SU-DHL-6 (cell line): ENCODE results near the gene SYT15.

ENCODE experiments used
- H2AFZ ChIP-seq: fragments of 200-600 bp; sonication (generic); 2 replicates; pipeline ENCODE4 v1.6.1; 2014; ENCODE audit warnings: low read depth, mild to moderate bottlenecking, moderate library complexity, mixed read lengths, antibody characterized with exemption, low read length; ENCODE audit not compliant: severe bottlenecking
- H3F3A ChIP-seq: fragments of 200-600 bp; shearing (Covaris generic); 2 replicates; pipeline ENCODE4 v1.6.0; 2016; ENCODE audit warnings: antibody characterized with exemption, mild to moderate bottlenecking; ENCODE audit not compliant: insufficient read depth
- H3K27ac ChIP-seq: fragments of 200-600 bp; sonication (generic); 2 replicates; pipeline ENCODE4 v1.5.1; 2016; ENCODE audit warnings: low read depth, mild to moderate bottlenecking, low read length, moderate library complexity, mixed read lengths
- H3K27me3 ChIP-seq: fragments of 200-600 bp; sonication (generic), shearing (Covaris generic); 2 replicates; pipeline ENCODE4 v1.6.0; 2014; ENCODE audit warnings: mild to moderate bottlenecking, low read length
- H3K36me3 ChIP-seq: fragments of 200-600 bp; sonication (generic); 2 replicates; pipeline ENCODE4 v1.6.1; 2014; ENCODE audit warnings: mild to moderate bottlenecking, low read length, mixed read lengths
- H3K4me2 ChIP-seq: fragments of 300-600, 200-600 bp; shearing (Covaris generic), sonication (generic); 2 replicates; pipeline ENCODE4 v1.6.0; 2014; ENCODE audit warnings: low read length, low read depth, mild to moderate bottlenecking; ENCODE audit not compliant: poor library complexity, severe bottlenecking
- H3K4me3 ChIP-seq: fragments of 200-600 bp; sonication (generic); 2 replicates; pipeline ENCODE4 v1.5.1; 2014; ENCODE audit warnings: antibody characterized with exemption, low read length, mild to moderate bottlenecking, mixed read lengths; ENCODE audit not compliant: insufficient read depth, poor library complexity, severe bottlenecking
- H3K79me2 ChIP-seq: fragments of 200-600 bp; sonication (generic); 2 replicates; pipeline ENCODE4 v1.6.1; 2014; ENCODE audit warnings: mild to moderate bottlenecking, low read length, moderate library complexity; ENCODE audit not compliant: insufficient read depth
- H3K9ac ChIP-seq: fragments of 200-600 bp; sonication (generic); 2 replicates; pipeline ENCODE4 v1.7.0; 2014; ENCODE audit warnings: mild to moderate bottlenecking, low read length
- H3K9me2 ChIP-seq: fragments of 200-600 bp; sonication (generic); replicated peaks from 2 replicates; pipeline ENCODE4 v1.6.1; 2014; ENCODE audit warnings: low read length; ENCODE audit not compliant: insufficient read depth
- H3K9me3 ChIP-seq: fragments of 200-600 bp; sonication (generic); 2 replicates; pipeline ENCODE4 v1.6.1; 2014; ENCODE audit warnings: low read length, mixed read lengths; ENCODE audit not compliant: insufficient read depth
- H4K20me1 ChIP-seq: fragments of 200-600 bp; sonication (generic); 2 replicates; pipeline ENCODE4 v1.6.1; 2014; ENCODE audit warnings: low read depth, mild to moderate bottlenecking, antibody characterized with exemption, low read length, moderate library complexity, mixed read lengths
- CTCF ChIP-seq: fragments of 200-600 bp; sonication (generic); IDR thresholded peaks from one replicate; pipeline ENCODE4 v1.5.1; 2017; ENCODE audit warnings: antibody characterized with exemption, mild to moderate bottlenecking, low read length, moderate library complexity; ENCODE audit not compliant: insufficient read depth, poor library complexity, severe bottlenecking
- EZH2phosphoT487 ChIP-seq: fragments of 200-600 bp; sonication (generic), shearing (Covaris generic); conservative IDR thresholded peaks from 2 replicates; pipeline ENCODE4 v1.6.1; 2018; ENCODE audit warnings: mild to moderate bottlenecking, antibody characterized with exemption, low read length, moderate library complexity, mixed read lengths

The SYT15 gene

GRCh38 chr10:46545861-46546590, 32.9 kb upstream of the SYT15 start:
- Histone ChIP-seq H3K79me2 (no peaks in the 10 kb centered on the region), H4K20me1 (no peaks in the 10 kb centered on the region), H3K4me3 (no peak overlapping the region), H3F3A (no peaks in the 10 kb centered on the region), H3K36me3 (no peaks in the 10 kb centered on the region), H3K9me3 (no peaks in the 10 kb centered on the region), H3K4me2 (no peak overlapping the region), H3K27me3 (no peaks in the 10 kb centered on the region), H3K9ac (no peak overlapping the region), H3K27ac (no peak overlapping the region), H2AFZ (no peak overlapping the region), H3K9me2 (no peaks in the 10 kb centered on the region)
- no peak for TF ChIP-seq EZH2phosphoT487
- TF ChIP-seq CTCF, result no peak

GRCh38 chr10:46546591-46547540, 32.1 kb upstream of the SYT15 start:
- Histone ChIP-seq H3K4me3 (no peak overlapping the region), H2AFZ (no peak overlapping the region), H3K27me3 (no peaks in the 10 kb centered on the region), H3K9me2 (no peaks in the 10 kb centered on the region), H3F3A (no peaks in the 10 kb centered on the region), H3K36me3 (no peaks in the 10 kb centered on the region), H3K27ac (no peak overlapping the region), H4K20me1 (no peaks in the 10 kb centered on the region), H3K9ac (no peak overlapping the region), H3K4me2 (no peak overlapping the region), H3K79me2 (no peaks in the 10 kb centered on the region), H3K9me3 (no peaks in the 10 kb centered on the region)
- no peak for TF ChIP-seq EZH2phosphoT487
- TF ChIP-seq CTCF, result no peak

GRCh38 chr10:46547541-46548497, 31.1 kb upstream of the SYT15 start:
- Histone ChIP-seq H2AFZ (no peak overlapping the region), H3F3A (no peaks in the 10 kb centered on the region), H3K27ac (no peak overlapping the region), H3K4me3 (no peak overlapping the region), H3K27me3 (no peaks in the 10 kb centered on the region), H3K79me2 (no peaks in the 10 kb centered on the region), H3K36me3 (no peaks in the 10 kb centered on the region), H4K20me1 (no peaks in the 10 kb centered on the region), H3K4me2 (no peak overlapping the region), H3K9me3 (no peaks in the 10 kb centered on the region), H3K9me2 (no peaks in the 10 kb centered on the region), H3K9ac (no peak overlapping the region)
- TF ChIP-seq CTCF, result no peak
- no peak for TF ChIP-seq EZH2phosphoT487
